Mesenchymal stem cell (in vitro differentiated cells and primary cell): ENCODE results near the gene HSP90AB1.
A peak's percentile ranks its signal among the peaks of the same experiment; 100 is the strongest.

Source experiments
- DNase-seq: peaks from one replicate; pipeline ENCODE4 v3.0.0-alpha.2; 2013
- H2AFZ ChIP-seq: one replicate; pipeline ENCODE4 v1.6.1; 2013; ENCODE audit warnings: low read depth, mild to moderate bottlenecking, control low read depth, inconsistent platforms, low read length, moderate library complexity
- H2AK5ac ChIP-seq: 2 replicates; pipeline ENCODE4 v1.6.1; 2013; ENCODE audit warnings: low read length, moderate library complexity, mild to moderate bottlenecking, inconsistent platforms; ENCODE audit not compliant: severe bottlenecking
- H2BK120ac ChIP-seq: one replicate; pipeline ENCODE4 v1.6.1; 2013; ENCODE audit warnings: low read depth, mild to moderate bottlenecking, inconsistent platforms, low read length, moderate library complexity
- H2BK12ac ChIP-seq, 2 experiments: one replicate each; pipeline ENCODE4 v1.6.1; 2013; ENCODE audit warnings: inconsistent platforms in 2 of 2, low read length in 2 of 2, mild to moderate bottlenecking in 2 of 2, moderate library complexity in 2 of 2, control low read depth in 1 of 2
- H2BK15ac ChIP-seq: one replicate; pipeline ENCODE4 v1.6.1; 2013; ENCODE audit warnings: mild to moderate bottlenecking, low read depth, inconsistent platforms; ENCODE audit not compliant: poor library complexity, severe bottlenecking
- H2BK5ac ChIP-seq: 2 replicates; pipeline ENCODE4 v1.6.1; 2013; ENCODE audit warnings: low read depth, mild to moderate bottlenecking, low read length, control low read depth, inconsistent platforms; ENCODE audit not compliant: poor library complexity, severe bottlenecking
- H3K14ac ChIP-seq, 2 experiments: one replicate each; pipeline ENCODE4 v1.6.1; 2013; ENCODE audit warnings: inconsistent platforms in 2 of 2, low read length in 2 of 2, control low read depth in 1 of 2, mild to moderate bottlenecking in 1 of 2, moderate library complexity in 1 of 2
- H3K18ac ChIP-seq, 2 experiments: one replicate each; pipeline ENCODE4 v1.6.1; 2013; ENCODE audit warnings: inconsistent platforms in 2 of 2, low read length in 2 of 2, control low read depth in 1 of 2, low read depth in 1 of 2, mild to moderate bottlenecking in 1 of 2
- H3K23ac ChIP-seq, 2 experiments: one replicate each; pipeline ENCODE4 v1.6.1; 2013; ENCODE audit warnings: inconsistent platforms in 2 of 2, low read length in 2 of 2, mild to moderate bottlenecking in 2 of 2, moderate library complexity in 2 of 2, control low read depth in 1 of 2
- H3K27ac ChIP-seq: 2 replicates; pipeline ENCODE4 v1.5.1; 2013; ENCODE audit warnings: mild to moderate bottlenecking, moderate library complexity, low read length, control low read depth, inconsistent platforms; ENCODE audit not compliant: poor library complexity, severe bottlenecking
- H3K27me3 ChIP-seq, 2 experiments: 2 replicates each; pipeline versions ENCODE4 v1.6.1 to v1.7.0; 2013; ENCODE audit warnings: low read length in 2 of 2, mild to moderate bottlenecking in 2 of 2, moderate library complexity in 2 of 2, control low read depth in 1 of 2, inconsistent platforms in 1 of 2; ENCODE audit not compliant: control insufficient read depth in 1 of 2, insufficient read depth in 1 of 2
- H3K36me3 ChIP-seq, 2 experiments: 2 replicates each; pipeline versions ENCODE4 v1.6.1 to v1.7.0; 2013; ENCODE audit warnings: low read length in 2 of 2, control low read depth in 1 of 2, inconsistent platforms in 1 of 2, low read depth in 1 of 2, mild to moderate bottlenecking in 1 of 2; ENCODE audit not compliant: insufficient read depth in 2 of 2, control insufficient read depth in 1 of 2
- H3K4ac ChIP-seq, 2 experiments: one replicate each; pipeline ENCODE4 v1.6.1; 2013; ENCODE audit warnings: inconsistent platforms in 2 of 2, low read length in 2 of 2, mild to moderate bottlenecking in 2 of 2, moderate library complexity in 2 of 2, control low read depth in 1 of 2, low read depth in 1 of 2
- H3K4me1 ChIP-seq: 2 replicates; pipeline ENCODE4 v1.6.1; 2013; ENCODE audit warnings: low read depth, low read length, control low read depth; ENCODE audit not compliant: control insufficient read depth, insufficient read depth
- H3K4me2 ChIP-seq: 2 replicates; pipeline ENCODE4 v1.6.1; 2013; ENCODE audit warnings: low read length, mild to moderate bottlenecking, inconsistent platforms; ENCODE audit not compliant: poor library complexity, severe bottlenecking
- H3K4me3 ChIP-seq, 2 experiments: 2 replicates each; pipeline versions ENCODE4 v1.5.1 to v1.7.0; 2013; ENCODE audit warnings: low read length in 2 of 2, mild to moderate bottlenecking in 2 of 2, control low read depth in 1 of 2, low read depth in 1 of 2; ENCODE audit not compliant: insufficient read depth in 1 of 2
- H3K79me1 ChIP-seq: replicated peaks from 2 replicates; pipeline ENCODE4 v1.6.1; 2013; ENCODE audit warnings: mild to moderate bottlenecking, control low read depth, low read length, inconsistent platforms; ENCODE audit not compliant: poor library complexity, severe bottlenecking
- H3K9ac ChIP-seq: 2 replicates; pipeline ENCODE4 v1.7.0; 2013; ENCODE audit warnings: mild to moderate bottlenecking, low read length, moderate library complexity
- H3K9me3 ChIP-seq: 2 replicates; pipeline ENCODE4 v1.7.0; 2013; ENCODE audit warnings: mild to moderate bottlenecking, low read length; ENCODE audit not compliant: control insufficient read depth
- H4K8ac ChIP-seq: one replicate; pipeline ENCODE4 v1.6.1; 2013; ENCODE audit warnings: inconsistent platforms, mild to moderate bottlenecking, low read length, moderate library complexity
- H4K91ac ChIP-seq: one replicate; pipeline ENCODE4 v1.6.1; 2013; ENCODE audit warnings: mild to moderate bottlenecking, low read length, inconsistent platforms
- WGBS: methylation state at CpG from one replicate; pipeline ENCODE4 v1.1.7; 2013; ENCODE audit warnings: mixed read lengths; 5-methylcytosine and 5-hydroxymethylcytosine counted together

HSP90AB1 gene

GRCh38 chr6:44207966-44208365 is 38.9 kb upstream of the HSP90AB1 start:
- Histone ChIP-seq H3K27ac (no peak overlapping the region), H2BK15ac (no peak overlapping the region), H4K91ac (no peak overlapping the region), H3K79me1 (no peaks in the 10 kb centered on the region), H2AFZ (no peak overlapping the region), H3K4me1 (no peaks in the 10 kb centered on the region), H3K4ac (no peak overlapping the region), H2BK5ac (no peak overlapping the region), H3K36me3 (no peaks in the 10 kb centered on the region), H3K27me3 (no peaks in the 10 kb centered on the region), H2BK12ac (no peak overlapping the region), H2AK5ac (no peak overlapping the region), H3K9me3 (no peaks in the 10 kb centered on the region), H3K14ac (no peak overlapping the region), H3K4me3 (no peak overlapping the region), H3K9ac (no peak overlapping the region), H3K18ac (no peak overlapping the region), H3K4me2 (no peak overlapping the region), H4K8ac (no peak overlapping the region), H3K23ac (no peak overlapping the region), H2BK120ac (no peak overlapping the region)
- DNase-seq = no peak
- 89% methylated on average over 5 of the region's 6 CpGs for WGBS

- no peaks in the 10 kb centered on the region for H3K36me3 ChIP-seq
- H3K79me1 ChIP-seq = no peaks in the 10 kb centered on the region
- no peaks in the 10 kb centered on the region for H3K4me1 ChIP-seq
- H2BK12ac ChIP-seq = no peak overlapping the region
- H3K9me3 ChIP-seq = no peaks in the 10 kb centered on the region
- no peak overlapping the region for H4K91ac ChIP-seq
- no peak overlapping the region for H3K4me3 ChIP-seq
- H3K27ac ChIP-seq = no peak overlapping the region
- H3K27me3 ChIP-seq = peaks cover 0 to 3% of the 10 kb centered on the region in 2 experiments
- H3K4ac ChIP-seq = no peak overlapping the region
- no peak overlapping the region for H2AFZ ChIP-seq
- DNase-seq = no peak
- H3K18ac ChIP-seq = no peak overlapping the region
- H4K8ac ChIP-seq = no peak overlapping the region
- no peak overlapping the region for H2BK15ac ChIP-seq
- H3K23ac ChIP-seq = no peak overlapping the region
- H3K4me2 ChIP-seq = no peak overlapping the region
- 81% methylated on average over 3 of the region's 3 CpGs for WGBS
- H3K9ac ChIP-seq = no peak overlapping the region
- H2AK5ac ChIP-seq = no peak overlapping the region
- H3K14ac ChIP-seq = no peak overlapping the region
- no peak overlapping the region for H2BK120ac ChIP-seq
- no peak overlapping the region for H2BK5ac ChIP-seq
These were observed 35.6 kb upstream of the HSP90AB1 start for GRCh38 chr6:44211284-44211683.

- peaks cover 19% of the 10 kb centered on the region for H3K4me1 ChIP-seq
- WGBS = 93% methylated on average over 6 of the region's 6 CpGs
- DNase-seq = no peak
These were observed 32.6 kb upstream of the HSP90AB1 start for GRCh38 chr6:44214307-44214706.

GRCh38 chr6:44216677-44217331 is 30.1 kb upstream of the HSP90AB1 start, which contains the start of gene MYMX:
Gene MYMX (plus strand): TSS chr6:44216926. CDS start chr6:44217472, 546 bp downstream.
- Histone ChIP-seq H2BK15ac (no peak within 1 kb of the TSS), H3K4ac (peak within 1 kb of the TSS in 1 of 2 experiments; percentile 32), H3K79me1 (peaks cover 1% of the 10 kb centered on the region), H3K14ac (peak within 1 kb of the TSS in 1 of 2 experiments; percentile 41), H3K18ac (peak within 1 kb of the TSS; percentile 11 to 82), H3K27ac (no peak within 1 kb of the TSS), H4K91ac (peak within 1 kb of the TSS; percentile 64), H3K4me1 (peaks cover 30% of the 10 kb centered on the region), H2BK12ac (peak within 1 kb of the TSS; percentile 49 to 66), H3K23ac (no peak within 1 kb of the TSS), H3K36me3 (no peaks in the 10 kb centered on the region), H4K8ac (peak within 1 kb of the TSS; percentile 66), H3K9ac (no peak within 1 kb of the TSS), H2AK5ac (peak within 1 kb of the TSS; percentile 34), H2BK120ac (no peak within 1 kb of the TSS), H2AFZ (no peak within 1 kb of the TSS), H3K9me3 (no peaks in the 10 kb centered on the region), H3K4me2 (no peak within 1 kb of the TSS), H3K4me3 (no peak within 1 kb of the TSS), H2BK5ac (no peak within 1 kb of the TSS), H3K27me3 (peaks cover 0 to 3% of the 10 kb centered on the region in 2 experiments)
- DNase-seq = no peak
- WGBS = 58% methylated on average over 6 of the region's 7 CpGs

More at GRCh38 chr6:44214307-44214706, 32.6 kb upstream of the HSP90AB1 start:
- Histone ChIP-seq H4K91ac (no peak overlapping the region), H2BK5ac (no peak overlapping the region), H4K8ac (no peak overlapping the region), H3K18ac (no peak overlapping the region), H2BK15ac (no peak overlapping the region), H3K23ac (no peak overlapping the region), H3K4me2 (no peak overlapping the region), H2BK12ac (no peak overlapping the region), H2AFZ (no peak overlapping the region), H3K27ac (no peak overlapping the region), H3K14ac (no peak overlapping the region), H3K36me3 (no peaks in the 10 kb centered on the region), H3K4me3 (no peak overlapping the region), H2BK120ac (no peak overlapping the region), H3K4ac (no peak overlapping the region), H3K27me3 (peaks cover 0 to 3% of the 10 kb centered on the region in 2 experiments), H3K79me1 (peaks cover 1% of the 10 kb centered on the region), H3K9me3 (no peaks in the 10 kb centered on the region), H2AK5ac (no peak overlapping the region), H3K9ac (no peak overlapping the region)
